Measurements from ENCODE around the gene TCF3. TPM values are rescaled to one million over a fixed set of nuclear protein-coding genes. Genes with fewer than 3 reads are reported as not detected.

Gene TCF3
- total RNA-seq, 1 donor from 2014 or later, result 255 TPM

GRCh38 chr19:1675633-1676350 is 23.4 kb upstream of the TCF3 start:
- no peak for DNase-seq (ENCODE audit: low spot score)
- H3K27me3 Mint-ChIP-seq (ENCODE audit: unreplicated experiment), result peaks cover 34% of the 10 kb centered on the region
- no peaks in the 10 kb centered on the region for H3K9me3 Mint-ChIP-seq (ENCODE audit: unreplicated experiment)
- no peak overlapping the region for H3K27ac Mint-ChIP-seq (ENCODE audit: unreplicated experiment)
- no peaks in the 10 kb centered on the region for H3K36me3 Mint-ChIP-seq (ENCODE audit: low read depth, unreplicated experiment)
- no peak for TF ChIP-seq CTCF (IDR thresholded peaks at IDR 0.05; ENCODE audit: unreplicated experiment)
- H3K4me1 Mint-ChIP-seq (ENCODE audit: unreplicated experiment), result no peaks in the 10 kb centered on the region
- no peak overlapping the region for H3K4me3 Mint-ChIP-seq (ENCODE audit: unreplicated experiment)

GRCh38 chr19:1674293-1674679 is 21.9 kb upstream of the TCF3 start:
- no peak for DNase-seq (ENCODE audit: low spot score)
- Mint-ChIP-seq H3K4me1 (ENCODE audit: unreplicated experiment) (no peaks in the 10 kb centered on the region), H3K9me3 (ENCODE audit: unreplicated experiment) (no peaks in the 10 kb centered on the region), H3K4me3 (ENCODE audit: unreplicated experiment) (no peak overlapping the region), H3K36me3 (ENCODE audit: low read depth, unreplicated experiment) (no peaks in the 10 kb centered on the region), H3K27me3 (ENCODE audit: unreplicated experiment) (peaks cover 30% of the 10 kb centered on the region), H3K27ac (ENCODE audit: unreplicated experiment) (no peak overlapping the region)
- TF ChIP-seq CTCF (IDR thresholded peaks at IDR 0.05; ENCODE audit: unreplicated experiment), result no peak

- no peak overlapping the region for H3K27ac Mint-ChIP-seq (ENCODE audit: unreplicated experiment)
- H3K36me3 Mint-ChIP-seq (ENCODE audit: low read depth, unreplicated experiment), result no peaks in the 10 kb centered on the region
- no peaks in the 10 kb centered on the region for H3K4me1 Mint-ChIP-seq (ENCODE audit: unreplicated experiment)
- peaks cover 31% of the 10 kb centered on the region for H3K27me3 Mint-ChIP-seq (ENCODE audit: unreplicated experiment)
- H3K9me3 Mint-ChIP-seq (ENCODE audit: unreplicated experiment), result no peaks in the 10 kb centered on the region
- no peak overlapping the region for H3K4me3 Mint-ChIP-seq (ENCODE audit: unreplicated experiment)
- TF ChIP-seq CTCF (IDR thresholded peaks at IDR 0.05; ENCODE audit: unreplicated experiment), result no peak
- DNase-seq (ENCODE audit: low spot score), result no peak
These were observed 21.4 kb upstream of the TCF3 start for GRCh38 chr19:1673645-1674292.

GRCh38 chr19:1672769-1673644 is 20.6 kb upstream of the TCF3 start:
- TF ChIP-seq CTCF (IDR thresholded peaks at IDR 0.05; ENCODE audit: unreplicated experiment), result no peak
- H3K4me3 Mint-ChIP-seq (ENCODE audit: unreplicated experiment), result no peak overlapping the region
- H3K9me3 Mint-ChIP-seq (ENCODE audit: unreplicated experiment), result no peaks in the 10 kb centered on the region
- no peak for DNase-seq (ENCODE audit: low spot score)
- no peak overlapping the region for H3K27ac Mint-ChIP-seq (ENCODE audit: unreplicated experiment)
- peaks cover 34% of the 10 kb centered on the region for H3K27me3 Mint-ChIP-seq (ENCODE audit: unreplicated experiment)
- H3K36me3 Mint-ChIP-seq (ENCODE audit: low read depth, unreplicated experiment), result peaks cover 2% of the 10 kb centered on the region
- H3K4me1 Mint-ChIP-seq (ENCODE audit: unreplicated experiment), result no peaks in the 10 kb centered on the region
